ENCODE data around the gene SMAD5. TPM values are rescaled to one million over a fixed set of nuclear protein-coding genes. Genes with fewer than 3 reads are reported as not detected.

Gene SMAD5
- total RNA-seq, 6 donors from 2014 or later, result 14.6 to 54.3 (median 45.1) TPM

- H3K9me3 ChIP-seq, result no peaks in the 10 kb centered on the region
- no peak overlapping the region for H3K27ac ChIP-seq
- 17 to 33% methylated on average over 7 of the region's 7 CpGs for whole genome bisulfite sequencing, 2 donors
- DNase-seq (peak in 1 of 2 donors; percentile 45), ATAC-seq (ENCODE audit: low FRiP score in 2 of 2) (no peak)
- no peaks in the 10 kb centered on the region for H3K36me3 ChIP-seq
- no peaks in the 10 kb centered on the region for H3K4me1 ChIP-seq
- H3K27me3 ChIP-seq, result no peaks in the 10 kb centered on the region
- no peak for TF ChIP-seq POLR2A (IDR thresholded peaks at IDR 0.05)
- no peak for TF ChIP-seq EP300 (IDR thresholded peaks at IDR 0.05)
- no peak for TF ChIP-seq CTCF (IDR thresholded peaks at IDR 0.05)
- TF ChIP-seq POLR2AphosphoS5 (IDR thresholded peaks at IDR 0.05), result no peak
- H3K4me3 ChIP-seq, result no peak overlapping the region
Measured at GRCh38 chr5:136228136-136228757, 95.6 kb downstream of the SMAD5 start.

GRCh38 chr5:136230176-136230575 lies 97.5 kb downstream of the SMAD5 start:
- Histone ChIP-seq H3K9me3 (no peaks in the 10 kb centered on the region), H3K36me3 (no peaks in the 10 kb centered on the region), H3K4me1 (no peaks in the 10 kb centered on the region), H3K4me3 (no peak overlapping the region), H3K27me3 (no peaks in the 10 kb centered on the region), H3K27ac (no peak overlapping the region)
- DNase-seq, result no peak
- 21 to 51% methylated on average over 1 of the region's 1 CpG for WGBS, 2 donors
- no peak for TF ChIP-seq CTCF (IDR thresholded peaks at IDR 0.05)
- no peak for TF ChIP-seq POLR2A (IDR thresholded peaks at IDR 0.05)
- TF ChIP-seq EP300 (IDR thresholded peaks at IDR 0.05), result no peak
- no peak for TF ChIP-seq POLR2AphosphoS5 (IDR thresholded peaks at IDR 0.05)
- no peak for ATAC-seq (ENCODE audit: low FRiP score in 2 of 2)

GRCh38 chr5:136232316-136232715 lies 99.7 kb downstream of the SMAD5 start:
- Histone ChIP-seq H3K36me3 (no peaks in the 10 kb centered on the region), H3K4me3 (no peak overlapping the region), H3K4me1 (no peaks in the 10 kb centered on the region), H3K9me3 (no peaks in the 10 kb centered on the region), H3K27ac (no peak overlapping the region), H3K27me3 (no peaks in the 10 kb centered on the region)
- no peak for DNase-seq
- WGBS, 2 donors, result 88 to 91% methylated on average over 6 of the region's 6 CpGs
- TF ChIP-seq POLR2A (IDR thresholded peaks at IDR 0.05), result no peak
- no peak for TF ChIP-seq CTCF (IDR thresholded peaks at IDR 0.05)
- no peak for TF ChIP-seq EP300 (IDR thresholded peaks at IDR 0.05)
- no peak for ATAC-seq (ENCODE audit: low FRiP score in 2 of 2)

Small RNAs within 50 kb of the gene (small RNA-seq; reads per million reads assigned to genes)
- 0 reads per million in 4 donors for gene RF02173
- gene RF02175, result 0 reads per million in 4 donors
- 0 reads per million in 4 donors for gene RF02176

Other genes with a start within 250 kb of the SMAD5 start
- not detected for gene IL9, start 237.0 kb upstream of the SMAD5 start, total RNA-seq
- gene LECT2, start 177.9 kb upstream of the SMAD5 start, total RNA-seq, result not detected
- gene TGFBI, start 103.9 kb upstream of the SMAD5 start, total RNA-seq, result 100 to 1,000 TPM in 3 of 6 donors, 10 to 100 TPM in 3; 51.0 to 189 (median 126) TPM
- gene SMIM32, start 60.3 kb downstream of the SMAD5 start, total RNA-seq, result not detected
- gene TRPC7, start 232.7 kb downstream of the SMAD5 start, total RNA-seq, result not detected